Measurements from ENCODE around the gene RBM38.

The RBM38 gene

GRCh38 chr20:57425150-57426013 lies 34.2 kb downstream of the RBM38 start (continued):
- TF ChIP-seq OVOL3 (tag by site-specific recombination; IDR thresholded peaks at IDR 0.05) (no peak), ZNF488 (tag by site-specific recombination; IDR thresholded peaks at IDR 0.05) (no peak)

GRCh38 chr20:57426271-57426689 lies 35.1 kb downstream of the RBM38 start:
- Histone ChIP-seq H3K9me3 (ENCODE audit: control insufficient read depth, insufficient read depth, low read depth, low read length) (no peaks in the 10 kb centered on the region), H3K27ac (ENCODE audit: extremely low read depth, low read depth, low read length) (no peak overlapping the region), H3K4me1 (ENCODE audit: control insufficient read depth, insufficient read depth, low read length) (no peaks in the 10 kb centered on the region), H3K4me3 (ENCODE audit: low read depth, low read length) (no peak overlapping the region), H3K36me3 (ENCODE audit: control insufficient read depth in 2 of 2, insufficient read depth in 1 of 2, low read length in 2 of 2) (no peaks in the 10 kb centered on the region)
- no peak for TF ChIP-seq KLF10 (tag by site-specific recombination; IDR thresholded peaks at IDR 0.05)
- POLR2A ChIA-PET = no interaction called here
- CTCF ChIA-PET = no interaction called here

GRCh38 chr20:57426831-57427230 lies 35.6 kb downstream of the RBM38 start:
- H3K27ac ChIP-seq (ENCODE audit: extremely low read depth, low read depth, low read length) = no peak overlapping the region
- POLR2A ChIA-PET = no interaction called here
- H3K36me3 ChIP-seq (ENCODE audit: control insufficient read depth in 2 of 2, insufficient read depth in 1 of 2, low read length in 2 of 2) = no peaks in the 10 kb centered on the region
- CTCF ChIA-PET = interaction anchor here (0.6 to 0.7 kb wide), 2 partner anchors 83 to 705 kb away, joined by 3 read pairs; no protein-coding TSS in a partner anchor
- H3K4me3 ChIP-seq (ENCODE audit: low read depth, low read length) = no peak overlapping the region
- no peaks in the 10 kb centered on the region for H3K9me3 ChIP-seq (ENCODE audit: control insufficient read depth, insufficient read depth, low read depth, low read length)
- H3K4me1 ChIP-seq (ENCODE audit: control insufficient read depth, insufficient read depth, low read length) = no peaks in the 10 kb centered on the region
- no peak for TF ChIP-seq ZNF596 (tag by site-specific recombination; IDR thresholded peaks at IDR 0.05)
- TF ChIP-seq ZNF677 (tag by site-specific recombination; IDR thresholded peaks at IDR 0.05) = no peak
- TF ChIP-seq ZNF692 (tag by site-specific recombination; IDR thresholded peaks at IDR 0.05) = no peak
- TF ChIP-seq ZSCAN16 (tag by site-specific recombination; IDR thresholded peaks at IDR 0.05) = no peak
- no peak for TF ChIP-seq ZBTB17 (tag by site-specific recombination; IDR thresholded peaks at IDR 0.05)
- TF ChIP-seq ZNF518A (tag by site-specific recombination; conservative IDR thresholded peaks at IDR 0.05; ENCODE audit: low read depth) = no peak
- no peak for TF ChIP-seq GLI4 (tag by site-specific recombination; IDR thresholded peaks at IDR 0.05)
- no peak for TF ChIP-seq ZBTB1 (tag by site-specific recombination; IDR thresholded peaks at IDR 0.05)
- no peak for TF ChIP-seq ZNF404 (tag by site-specific recombination; IDR thresholded peaks at IDR 0.05)
- no peak for TF ChIP-seq ZNF114 (tag by site-specific recombination; IDR thresholded peaks at IDR 0.05)
- TF ChIP-seq ZBTB20 (tag by site-specific recombination; IDR thresholded peaks at IDR 0.05) = no peak
- no peak for TF ChIP-seq PRDM4 (tag by site-specific recombination; IDR thresholded peaks at IDR 0.05)
- no peak for TF ChIP-seq ZNF791 (tag by site-specific recombination; IDR thresholded peaks at IDR 0.05)
- no peak for TF ChIP-seq ZNF777 (tag by site-specific recombination; IDR thresholded peaks at IDR 0.05; ENCODE audit: borderline replicate concordance)
- TF ChIP-seq KLF17 (tag by site-specific recombination; IDR thresholded peaks at IDR 0.05) = no peak
- TF ChIP-seq SCRT1 (tag by site-specific recombination; IDR thresholded peaks at IDR 0.05; ENCODE audit: borderline replicate concordance) = no peak
- TF ChIP-seq ZNF639 (tag by site-specific recombination; IDR thresholded peaks at IDR 0.05) = no peak
